Measurements from ENCODE around the gene EWSR1. TPM values are rescaled to one million over a fixed set of nuclear protein-coding genes. Genes with fewer than 3 reads are reported as not detected.
A peak's percentile ranks its signal among the peaks of the same experiment; 100 is the strongest.

Gene EWSR1
- polyA plus RNA-seq, 5 donors, result 313 to 369 (median 340) TPM

DNA sequence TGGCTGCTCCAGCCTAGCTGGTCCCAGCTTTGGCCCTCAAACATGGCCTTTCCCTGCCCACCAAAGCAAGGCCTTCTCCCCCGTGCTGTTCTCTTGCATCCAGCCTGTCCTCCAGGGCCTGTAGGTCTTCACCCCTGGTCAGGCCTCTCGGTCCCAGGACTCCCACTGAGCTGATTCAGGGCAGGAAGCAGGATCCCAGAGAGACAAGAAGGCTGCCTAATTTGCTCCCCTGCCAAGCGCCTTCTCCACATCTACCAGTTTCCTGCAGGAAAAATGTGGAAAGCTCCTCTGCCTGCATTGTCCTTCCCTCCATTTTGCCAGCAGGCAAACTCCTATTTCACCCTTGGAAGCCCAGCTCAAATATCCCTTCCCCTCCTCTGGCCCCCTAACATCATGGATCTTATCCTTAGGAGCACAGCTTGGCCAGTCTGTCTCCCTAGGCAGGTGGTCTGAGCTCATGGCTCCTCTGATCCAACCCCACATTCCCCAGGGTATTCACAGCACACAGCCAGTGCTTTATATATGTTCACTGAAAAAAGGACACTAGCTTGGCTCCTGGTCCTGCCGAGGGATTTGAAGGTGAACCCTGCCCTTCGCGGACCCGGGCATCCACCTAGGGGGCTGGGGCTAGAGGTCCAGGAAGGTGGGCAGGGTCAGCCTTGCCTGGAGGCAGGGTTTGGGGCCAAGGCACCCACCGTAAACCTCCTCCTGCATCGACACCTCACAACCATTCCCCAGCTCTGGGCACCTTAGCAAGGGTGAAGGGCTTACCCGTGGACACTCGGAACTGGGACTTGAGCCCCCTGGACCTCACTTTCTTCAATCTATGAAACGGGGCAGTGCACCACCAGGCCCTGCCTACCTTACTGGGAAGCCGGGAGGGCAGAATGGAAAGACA is 1.3 kb upstream of the EWSR1 start:
- DNase-seq, result no peak

DNA sequence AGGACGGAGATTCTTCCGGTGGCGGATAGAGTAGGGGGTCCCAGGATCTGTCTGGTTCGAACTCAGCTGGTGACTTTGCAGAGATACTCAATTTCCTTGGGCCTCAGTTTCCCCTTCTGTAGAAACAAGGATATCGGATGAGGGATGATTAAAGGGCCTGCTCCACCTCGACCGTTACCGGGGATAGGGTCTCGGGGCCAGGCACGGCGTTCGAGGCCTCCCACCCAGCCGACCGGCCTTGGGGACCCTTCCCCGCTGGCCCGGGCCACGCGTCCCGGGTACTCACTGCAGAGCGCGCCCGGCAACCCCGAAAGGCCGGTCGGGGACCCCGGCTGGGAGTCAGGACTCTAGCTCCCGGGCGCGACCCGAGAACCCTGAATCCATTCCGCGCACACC is 608 bp upstream of the EWSR1 start:
- DNase-seq, result no peak

DNA sequence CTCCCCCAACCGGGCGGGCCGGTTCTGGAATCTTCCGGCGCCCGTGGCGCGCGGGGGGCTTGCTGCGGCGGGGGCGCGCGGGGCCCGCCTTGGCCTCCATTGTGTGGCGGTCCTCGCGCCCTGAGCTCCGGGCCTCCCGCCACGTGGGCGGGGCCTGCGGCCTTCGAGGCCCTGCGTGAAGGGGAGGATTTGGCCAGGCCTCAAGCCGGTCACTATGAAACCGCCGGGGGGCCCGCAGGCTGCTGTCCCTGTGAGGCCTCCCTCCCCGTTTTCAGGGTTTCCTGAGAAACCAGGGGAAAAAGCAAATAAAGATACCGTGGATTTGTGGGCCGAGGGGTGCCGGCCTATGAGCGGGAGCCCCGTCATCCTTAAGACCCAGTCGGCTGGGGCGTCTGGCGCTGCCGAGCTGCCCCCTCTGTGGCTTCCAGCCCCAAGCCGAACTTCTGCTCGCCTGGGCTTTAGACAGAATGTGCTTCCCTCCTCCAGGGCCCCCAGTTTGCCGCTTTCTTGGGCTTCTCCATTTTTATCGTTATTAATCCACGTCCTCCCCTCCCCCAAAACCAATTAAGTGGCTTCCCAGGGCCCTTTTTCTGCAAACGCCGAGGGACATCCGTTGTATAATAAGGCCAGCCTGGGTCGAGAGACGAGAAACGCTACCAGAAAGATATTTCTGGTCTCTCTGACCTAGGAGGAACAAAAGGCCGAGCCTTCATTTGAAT is 602 bp downstream of the EWSR1 start:
- DNase-seq, result peak; percentile 71 to 75

DNA sequence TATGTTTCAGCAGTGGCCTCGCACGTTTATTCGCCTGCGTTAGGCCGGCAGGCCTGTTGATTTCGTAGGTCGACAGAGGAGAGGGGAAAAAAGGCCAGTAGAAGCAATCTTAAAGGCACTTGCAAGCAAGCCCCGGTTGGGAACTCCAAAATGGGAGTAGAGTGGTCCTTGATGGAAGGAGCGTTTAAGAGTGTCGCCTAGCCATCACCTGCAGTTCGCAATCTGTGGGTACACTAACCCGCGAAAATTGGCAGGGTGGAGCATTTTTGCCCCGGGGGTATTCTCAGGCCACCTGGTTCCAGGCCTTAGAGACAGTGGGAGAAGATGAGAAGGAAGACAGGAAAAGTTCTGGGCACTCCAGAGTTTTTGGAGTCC is 1.1 kb downstream of the EWSR1 start:
- no peak for DNase-seq

DNA sequence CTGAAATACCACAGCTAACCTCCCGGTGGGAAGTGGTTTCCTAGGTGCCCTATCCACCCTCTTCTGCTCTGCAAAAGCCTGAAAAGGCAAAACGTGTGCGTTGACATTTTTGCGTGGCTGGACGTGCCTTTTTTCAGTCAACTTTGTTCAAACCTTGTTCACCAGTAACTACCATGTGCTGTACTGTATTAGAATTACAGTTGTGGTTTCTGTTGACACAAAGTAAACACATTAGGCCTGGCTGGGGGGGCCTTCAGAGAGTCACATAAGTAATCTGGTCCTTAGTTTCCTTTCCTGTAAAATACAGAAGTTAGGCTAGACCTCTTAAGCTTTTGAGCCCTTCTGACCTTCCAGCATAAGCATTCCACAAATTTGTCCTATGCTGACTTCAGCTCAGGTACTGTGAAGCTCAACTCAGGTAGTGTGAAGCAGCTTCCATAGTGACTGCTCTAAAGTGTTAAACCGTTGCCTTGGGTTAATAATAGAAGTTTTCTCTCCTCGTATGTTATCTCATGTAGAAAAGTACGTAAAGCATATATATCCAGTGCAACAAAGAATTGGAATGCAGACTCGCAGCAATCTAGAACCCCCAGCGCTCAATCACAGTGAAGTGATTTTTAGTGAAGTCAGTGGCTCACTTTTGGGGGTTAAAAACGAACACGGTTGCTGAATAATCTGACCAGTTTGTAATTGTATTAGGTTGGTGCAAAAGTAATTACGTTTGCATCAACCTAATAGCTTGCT is 1.8 kb downstream of the EWSR1 start:
- DNase-seq, result no peak

DNA sequence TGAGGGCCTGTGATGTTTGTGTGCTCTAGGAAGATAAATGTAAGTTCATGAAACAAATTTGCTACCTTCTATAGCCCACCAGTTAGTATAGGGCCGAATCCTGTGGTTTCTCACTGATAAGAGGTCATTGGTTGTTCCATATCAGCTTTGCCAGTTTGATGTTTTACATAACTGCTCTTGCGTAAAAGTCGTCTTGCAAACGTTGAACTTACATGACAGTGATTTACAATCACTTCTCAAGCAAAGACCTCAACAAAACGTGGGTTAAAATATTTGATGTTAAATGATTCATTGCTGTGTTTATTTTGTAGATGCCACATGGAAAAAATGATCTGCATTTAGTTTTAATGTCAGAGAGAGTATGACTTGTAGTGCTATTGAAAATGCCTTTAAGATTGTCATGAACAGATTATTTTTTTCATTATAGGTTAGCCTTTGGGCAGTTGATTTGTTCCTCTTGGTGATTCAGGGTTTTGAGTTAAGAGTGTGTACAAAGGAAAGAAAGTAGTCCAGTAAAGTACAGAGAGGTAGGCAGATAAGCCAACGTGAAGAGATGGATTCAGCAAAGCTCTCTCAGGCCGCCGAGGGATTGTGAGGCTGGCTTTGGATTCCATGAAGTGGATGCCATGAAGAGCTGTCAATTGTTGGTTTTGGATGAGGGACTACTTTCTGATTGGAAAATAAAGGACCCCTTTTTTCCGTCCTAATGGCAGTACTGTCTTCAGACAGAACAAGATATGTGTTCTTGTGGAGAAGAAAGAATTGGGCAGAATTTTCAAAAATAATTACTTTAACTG is 2.6 kb downstream of the EWSR1 start:
- no peak for DNase-seq

DNA sequence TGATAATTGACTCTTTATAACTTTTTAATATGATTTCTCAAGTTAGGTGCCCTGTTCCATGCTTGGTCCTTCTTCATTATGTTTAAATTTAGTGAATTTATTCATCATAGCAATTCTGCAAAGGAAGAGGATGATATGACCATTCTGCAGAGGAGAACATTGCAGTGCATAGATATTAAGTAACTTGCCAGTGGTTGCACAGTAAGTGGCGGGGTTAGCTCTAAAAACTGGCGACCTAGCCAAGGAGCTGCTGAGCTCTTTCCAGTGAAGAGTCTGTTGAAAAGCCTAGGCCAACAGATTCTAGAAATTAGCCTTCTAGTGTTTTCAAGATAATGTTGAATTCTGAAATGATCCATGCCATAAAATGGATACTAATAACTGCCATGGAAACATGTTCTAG is 4.6 kb downstream of the EWSR1 start:
- no peak for DNase-seq

DNA sequence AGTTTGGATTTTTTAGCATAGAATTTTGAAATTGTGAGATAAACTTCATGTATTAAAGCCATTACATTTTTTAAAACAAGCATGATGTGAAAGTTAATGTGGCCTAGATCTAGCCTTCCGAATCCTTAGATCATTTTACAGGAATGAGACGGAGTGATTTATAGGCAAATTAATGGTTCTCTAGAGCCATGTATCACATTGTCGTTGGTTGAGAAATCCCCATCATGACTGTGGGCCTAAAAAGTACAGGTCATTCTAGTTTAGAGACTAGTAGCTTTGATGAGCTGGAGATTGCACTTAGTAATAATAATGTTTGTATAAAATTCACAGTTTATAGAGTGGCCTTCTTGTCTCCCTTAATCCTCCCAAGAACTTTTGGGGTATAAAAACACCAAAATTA is 7.1 kb downstream of the EWSR1 start:
- DNase-seq, result no peak

DNA sequence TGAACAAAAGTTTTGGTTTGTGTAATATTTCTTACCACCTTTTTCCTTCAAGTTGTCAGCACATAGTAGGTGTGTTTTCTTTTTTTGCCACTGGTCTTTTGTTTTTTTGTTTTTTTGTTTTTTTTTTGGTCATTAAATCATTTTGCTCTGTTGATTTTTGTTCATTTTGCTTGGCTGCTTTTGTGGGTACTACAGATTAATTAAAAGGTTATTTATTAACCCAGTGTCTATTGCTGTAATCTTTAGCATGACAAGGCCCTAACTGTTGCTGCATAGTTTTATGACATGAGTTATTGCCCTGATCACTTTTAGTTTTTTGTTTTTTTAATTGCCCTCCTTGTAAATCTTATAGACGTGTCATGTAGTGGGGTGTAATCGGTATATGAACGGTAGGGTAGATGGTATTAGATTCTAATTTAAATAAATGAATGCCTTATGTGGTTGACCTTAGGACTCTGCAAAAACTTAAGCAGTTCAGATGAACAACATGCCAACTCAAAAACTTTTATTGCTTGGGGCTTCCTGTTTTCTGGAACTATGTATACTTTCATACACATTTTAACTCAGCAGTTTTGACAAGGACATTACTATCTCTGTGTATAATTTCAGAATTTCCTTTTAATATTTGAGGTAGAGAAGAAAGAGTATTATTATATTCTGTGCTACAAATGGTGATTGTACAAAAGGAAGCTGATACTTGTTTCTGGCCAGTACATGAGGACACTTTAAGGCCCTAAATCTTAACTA is 7.9 kb downstream of the EWSR1 start:
- no peak for DNase-seq

DNA sequence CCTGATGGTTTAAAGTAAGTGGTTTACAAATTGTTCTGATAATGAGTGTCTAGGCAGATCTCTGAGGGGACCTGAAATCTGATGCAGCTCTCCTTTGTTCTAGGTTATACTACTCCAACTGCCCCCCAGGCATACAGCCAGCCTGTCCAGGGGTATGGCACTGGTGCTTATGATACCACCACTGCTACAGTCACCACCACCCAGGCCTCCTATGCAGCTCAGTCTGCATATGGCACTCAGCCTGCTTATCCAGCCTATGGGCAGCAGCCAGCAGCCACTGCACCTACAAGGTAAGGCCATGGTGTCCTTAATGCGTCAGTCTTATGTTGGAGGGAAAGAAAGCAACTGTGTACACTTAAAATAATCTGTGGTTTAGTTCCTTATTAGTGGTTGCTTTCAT is 9.9 kb downstream of the EWSR1 start:
- DNase-seq, result no peak

DNA sequence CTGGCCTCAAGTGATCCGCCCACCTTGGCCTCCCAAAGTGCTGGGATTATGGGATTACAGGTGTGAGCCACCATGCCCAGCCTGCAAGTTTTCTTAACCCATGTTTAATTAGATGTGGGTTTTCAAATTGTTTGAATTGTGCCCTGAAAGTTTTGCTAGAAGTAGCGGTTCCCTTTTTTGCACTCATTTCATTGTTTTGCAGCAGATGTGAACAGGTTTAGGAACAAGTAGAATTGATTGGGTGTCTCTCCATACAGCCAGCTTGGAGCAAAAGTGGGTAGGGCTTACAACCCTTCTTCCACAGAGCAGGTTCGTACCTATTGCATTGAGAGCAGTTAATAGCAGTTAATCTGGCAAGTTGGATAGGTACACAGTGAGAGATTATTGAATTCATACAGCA is 16.1 kb downstream of the EWSR1 start:
- DNase-seq, result no peak

DNA sequence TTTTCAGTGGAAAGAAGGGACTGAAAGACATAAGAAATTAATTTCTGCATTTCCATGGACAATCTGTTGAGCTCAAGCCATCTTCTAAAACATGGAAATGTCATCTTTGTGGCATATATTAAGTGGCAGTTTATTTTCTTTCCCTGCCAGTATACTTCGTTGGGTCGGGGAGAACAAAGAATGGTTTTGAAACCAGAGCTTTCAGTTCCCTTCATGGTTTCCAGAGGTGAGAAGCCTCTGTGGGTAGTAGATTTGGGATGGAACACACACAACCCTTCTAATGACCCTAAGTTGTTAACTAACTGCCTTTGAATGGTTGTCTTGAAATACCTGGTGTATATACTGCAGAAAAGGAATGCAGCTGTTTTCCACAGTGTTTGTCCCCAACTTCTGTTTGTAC is 20.8 kb downstream of the EWSR1 start:
- no peak for DNase-seq

DNA sequence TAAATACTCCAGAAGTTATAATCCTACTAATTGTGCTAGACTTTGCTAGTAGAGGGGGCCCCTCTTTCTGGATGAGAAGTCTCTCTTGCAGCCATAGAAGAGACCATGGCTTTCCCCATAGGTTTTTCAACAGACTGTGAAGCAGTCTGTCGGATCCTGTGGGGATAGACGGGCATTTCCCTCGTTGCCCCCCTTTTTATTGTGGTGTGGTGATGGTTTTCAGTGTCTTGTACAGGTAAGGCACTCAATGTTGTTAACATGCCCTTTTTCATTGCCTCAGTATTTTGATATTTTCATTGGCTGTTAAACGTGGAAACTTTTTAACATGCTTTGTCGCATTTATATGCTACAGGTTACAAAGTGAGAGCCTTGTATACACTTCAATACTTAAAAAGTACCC is 22.0 kb downstream of the EWSR1 start:
- no peak for DNase-seq

DNA sequence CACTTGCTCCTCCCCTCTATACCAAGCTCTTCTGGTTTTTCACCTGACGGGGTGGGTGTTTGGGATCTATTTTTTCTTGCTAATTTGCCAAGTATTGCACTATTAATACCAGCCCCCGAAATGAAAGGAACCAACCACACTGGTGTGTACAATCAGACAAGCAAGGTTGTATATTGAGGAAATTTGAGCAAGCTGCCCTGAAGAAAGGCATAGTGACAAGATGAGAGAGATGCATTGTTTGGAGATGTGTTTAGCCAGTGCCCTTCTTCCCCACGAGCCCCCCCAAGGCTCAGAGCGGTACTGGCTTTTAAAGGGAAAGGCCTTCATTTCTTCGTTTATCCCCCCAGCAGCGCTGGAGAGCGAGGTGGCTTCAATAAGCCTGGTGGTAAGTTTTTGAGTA is 23.1 kb downstream of the EWSR1 start:
- DNase-seq, result no peak

DNA sequence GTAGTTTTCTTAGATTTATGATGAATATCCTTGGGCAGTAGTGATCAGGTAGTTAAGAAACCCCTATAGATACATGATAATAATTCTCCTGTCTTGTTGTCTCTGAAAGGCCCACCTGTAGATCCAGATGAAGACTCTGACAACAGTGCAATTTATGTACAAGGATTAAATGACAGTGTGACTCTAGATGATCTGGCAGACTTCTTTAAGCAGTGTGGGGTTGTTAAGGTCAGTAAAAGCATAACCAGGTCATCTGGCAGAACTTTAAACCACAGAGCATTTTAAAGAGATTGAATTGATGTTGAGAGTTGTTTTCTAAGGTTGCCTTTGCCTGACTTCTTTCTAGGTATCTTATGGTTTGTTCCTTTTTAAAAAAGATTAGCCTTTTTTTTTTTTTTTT is 24.3 kb downstream of the EWSR1 start:
- no peak for DNase-seq

DNA sequence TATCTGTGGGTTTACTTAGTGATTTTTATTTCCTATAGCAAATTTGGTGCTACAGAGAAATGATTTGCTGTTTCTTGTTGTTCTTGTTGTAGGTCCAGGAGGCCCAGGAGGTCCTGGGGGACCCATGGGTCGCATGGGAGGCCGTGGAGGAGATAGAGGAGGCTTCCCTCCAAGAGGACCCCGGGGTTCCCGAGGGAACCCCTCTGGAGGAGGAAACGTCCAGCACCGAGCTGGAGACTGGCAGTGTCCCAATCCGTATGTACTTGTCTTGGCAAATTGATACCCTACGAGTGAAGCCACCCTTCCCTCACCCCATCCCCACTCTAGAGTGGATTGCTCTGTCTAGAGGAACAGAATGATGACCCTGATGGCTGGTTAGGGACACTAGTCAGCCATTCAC is 30.6 kb downstream of the EWSR1 start:
- no peak for DNase-seq

DNA sequence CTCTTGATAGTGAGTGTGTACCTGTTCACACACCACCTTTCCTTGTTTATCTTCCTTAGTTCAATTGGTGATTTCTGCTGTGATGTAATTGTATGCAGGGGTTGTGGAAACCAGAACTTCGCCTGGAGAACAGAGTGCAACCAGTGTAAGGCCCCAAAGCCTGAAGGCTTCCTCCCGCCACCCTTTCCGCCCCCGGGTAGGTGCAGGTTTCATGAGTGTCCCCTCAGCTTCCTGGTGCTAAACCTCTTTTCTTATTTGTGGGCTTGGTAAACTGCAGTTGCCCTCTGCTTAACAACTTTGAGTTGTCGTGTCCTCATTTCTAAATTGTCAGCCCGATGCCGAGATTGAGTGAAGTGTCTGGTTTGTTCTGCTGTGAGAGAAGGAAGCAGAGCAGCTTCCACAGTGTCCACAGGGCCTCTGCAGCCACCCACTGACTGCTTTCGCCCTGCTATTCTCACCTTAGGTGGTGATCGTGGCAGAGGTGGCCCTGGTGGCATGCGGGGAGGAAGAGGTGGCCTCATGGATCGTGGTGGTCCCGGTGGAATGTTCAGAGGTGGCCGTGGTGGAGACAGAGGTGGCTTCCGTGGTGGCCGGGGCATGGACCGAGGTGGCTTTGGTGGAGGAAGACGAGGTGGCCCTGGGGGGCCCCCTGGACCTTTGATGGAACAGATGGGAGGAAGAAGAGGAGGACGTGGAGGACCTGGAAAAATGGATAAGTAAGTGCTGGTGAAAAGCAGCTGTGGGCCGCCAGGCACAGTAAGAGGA is 31.2 kb downstream of the EWSR1 start:
- DNase-seq, result no peak

DNA sequence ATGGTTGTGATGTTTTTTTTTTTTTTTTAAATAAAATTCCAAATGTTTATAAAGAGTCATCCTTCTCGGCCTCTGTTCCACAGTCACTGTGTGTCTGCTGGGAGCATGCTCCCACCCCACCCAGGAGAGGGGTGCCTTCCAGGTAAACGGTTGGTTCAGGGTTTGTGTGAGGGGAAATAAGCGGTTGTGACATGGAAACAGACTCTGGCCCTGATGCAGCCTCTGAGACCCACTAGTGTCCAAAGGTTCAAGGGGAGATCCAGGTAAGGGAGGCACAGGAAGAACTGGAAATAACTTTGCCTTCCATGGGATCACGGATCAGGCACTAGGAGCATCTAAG is 32.4 kb downstream of the EWSR1 start:
- DNase-seq, result no peak

DNA sequence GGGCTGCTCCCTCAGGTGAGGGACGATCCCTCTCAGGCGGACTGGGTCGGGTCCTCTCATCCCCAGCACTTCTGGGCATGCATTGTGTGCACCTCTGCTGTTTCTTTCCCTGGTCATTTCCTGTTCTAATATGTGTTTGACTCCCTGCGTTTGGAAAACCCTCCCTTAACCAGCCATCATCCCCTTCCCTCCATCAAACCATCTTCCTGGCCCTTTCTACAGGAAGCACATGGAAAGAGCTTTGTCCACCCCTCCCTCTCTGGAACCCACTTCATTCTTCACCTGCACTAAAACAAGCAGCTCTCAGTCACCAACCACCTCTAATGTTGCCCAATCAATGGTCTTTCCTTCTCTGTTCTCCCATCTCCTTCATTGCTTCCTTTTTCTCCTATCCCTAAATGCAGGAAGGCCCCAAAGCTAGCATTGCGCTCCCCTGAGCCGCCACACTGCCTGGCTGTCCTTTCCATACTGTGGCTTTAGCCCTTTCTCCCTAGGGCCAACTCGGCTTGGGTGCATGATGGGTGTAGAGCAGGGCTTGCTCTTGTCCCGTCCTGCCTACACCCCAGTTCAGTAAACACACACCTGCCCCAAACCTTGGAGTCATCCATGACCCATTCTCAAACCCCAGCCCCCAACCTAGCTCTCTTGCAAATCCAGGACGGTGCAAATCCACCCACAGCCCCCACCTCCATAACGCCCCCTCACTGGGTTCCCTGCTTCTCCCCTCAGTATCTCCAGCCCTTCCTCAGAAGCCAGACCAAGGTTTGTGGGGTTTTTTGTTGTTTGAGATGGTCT is 32.9 kb downstream of the EWSR1 start:
- no peak for DNase-seq

Data from right lung (tissue), 5 donors.